Naive thymus-derived CD8-positive, alpha-beta T cell (primary cell): ENCODE data around the gene NPB. TPM values are rescaled to one million over a fixed set of nuclear protein-coding genes. Genes with fewer than 3 reads are reported as not detected.

Source experiments
- ATAC-seq, 2 donors: fragments of 150-1000 bp; cut with Tn5 transposase in 1 of 2; sonication (Bioruptor Pico), chemical (Tn5 transposase) in 1 of 2; 1 replicate in 1 of 2; 2 replicates in 1 of 2; pipeline ENCODE4 v1.10.0; 2021; ENCODE audit warnings: mild to moderate bottlenecking in 2 of 2, moderate library complexity in 2 of 2
- POLR2A ChIA-PET: fragments of 350-600 bp; sonication (Branson Sonifier 250); formaldehyde crosslinking; loops from one replicate; lab custom pipeline; 2021; ENCODE audit warnings: antibody characterized with exemption; lab: Charles Lee
- DNase-seq, 10 donors: peaks; one replicate each; pipeline versions ENCODE4 v3.0.0 to v3.0.0-alpha.2; 2020 to 2022
- H3K27ac Mint-ChIP-seq, 10 donors: one replicate each; pipeline ENCODE4 v1.8.0; 2020 to 2022; ENCODE audit warnings: mild to moderate bottlenecking in 10 of 10, mixed read lengths in 10 of 10, moderate library complexity in 4 of 10, inconsistent platforms in 1 of 10
- H3K27me3 Mint-ChIP-seq, 5 donors: one replicate each; pipeline ENCODE4 v1.8.0; 2021 to 2022; ENCODE audit warnings: mixed read lengths in 5 of 5
- H3K36me3 Mint-ChIP-seq, 3 donors: one replicate each; pipeline ENCODE4 v1.8.0; 2020 to 2022; ENCODE audit warnings: mixed read lengths in 3 of 3, mild to moderate bottlenecking in 2 of 3, inconsistent platforms in 1 of 3
- H3K4me1 Mint-ChIP-seq, 4 donors: one replicate each; pipeline ENCODE4 v1.8.0; 2021 to 2022; ENCODE audit warnings: mixed read lengths in 4 of 4
- H3K4me3 Mint-ChIP-seq, 10 donors: one replicate each; pipeline ENCODE4 v1.8.0; 2020 to 2022; ENCODE audit warnings: mild to moderate bottlenecking in 10 of 10, mixed read lengths in 10 of 10, moderate library complexity in 6 of 10, inconsistent platforms in 1 of 10
- H3K9me3 Mint-ChIP-seq, 9 donors: one replicate each; pipeline ENCODE4 v1.8.0; 2020 to 2022; ENCODE audit warnings: mixed read lengths in 9 of 9, mild to moderate bottlenecking in 3 of 9, inconsistent platforms in 1 of 9, moderate library complexity in 1 of 9
- polyA plus RNA-seq, 3 donors: library from polyadenylated mRNA; unstranded; fragments of 300-500 nt; fragmentation: Illumina TruSeq; gene quantifications; one replicate each; pipeline ENCODE4 v1.2.3, GENCODE V29; 2021
- total RNA-seq, 8 experiments: library from RNA in 2 of 8; stranded (reverse) in 2 of 8; gene quantifications; one replicate each; pipeline ENCODE4 v1.2.3 and lab custom pipeline; 2021 to 2026

Gene NPB
- total and polyA plus RNA-seq, 5 experiments from 2014 or later: 0.69 to 1.0 TPM; not detected in 3

GRCh38 chr17:81918832-81919545, 17.0 kb downstream of the NPB start:
- no peaks in the 10 kb centered on the region for H3K9me3 Mint-ChIP-seq
- peak overlapping the region in 9 of 10 donors; percentile 24 to 93 (median 88) for H3K4me3 Mint-ChIP-seq
- no peak for DNase-seq
- ATAC-seq: no peak
- H3K27ac Mint-ChIP-seq: peak overlapping the region in 8 of 10 donors; percentile 55 to 93 (median 84)
- H3K4me1 Mint-ChIP-seq: peaks cover 14 to 44% (median 29%) of the 10 kb centered on the region in 4 donors
- no peaks in the 10 kb centered on the region for H3K27me3 Mint-ChIP-seq
- POLR2A ChIA-PET: interaction anchor here (0.6 kb wide), 1 partner anchor 153 kb away, joined by 4 read pairs; no protein-coding TSS in a partner anchor
- H3K36me3 Mint-ChIP-seq: peaks cover 0 to 17% (median 0%) of the 10 kb centered on the region in 3 donors

DNA sequence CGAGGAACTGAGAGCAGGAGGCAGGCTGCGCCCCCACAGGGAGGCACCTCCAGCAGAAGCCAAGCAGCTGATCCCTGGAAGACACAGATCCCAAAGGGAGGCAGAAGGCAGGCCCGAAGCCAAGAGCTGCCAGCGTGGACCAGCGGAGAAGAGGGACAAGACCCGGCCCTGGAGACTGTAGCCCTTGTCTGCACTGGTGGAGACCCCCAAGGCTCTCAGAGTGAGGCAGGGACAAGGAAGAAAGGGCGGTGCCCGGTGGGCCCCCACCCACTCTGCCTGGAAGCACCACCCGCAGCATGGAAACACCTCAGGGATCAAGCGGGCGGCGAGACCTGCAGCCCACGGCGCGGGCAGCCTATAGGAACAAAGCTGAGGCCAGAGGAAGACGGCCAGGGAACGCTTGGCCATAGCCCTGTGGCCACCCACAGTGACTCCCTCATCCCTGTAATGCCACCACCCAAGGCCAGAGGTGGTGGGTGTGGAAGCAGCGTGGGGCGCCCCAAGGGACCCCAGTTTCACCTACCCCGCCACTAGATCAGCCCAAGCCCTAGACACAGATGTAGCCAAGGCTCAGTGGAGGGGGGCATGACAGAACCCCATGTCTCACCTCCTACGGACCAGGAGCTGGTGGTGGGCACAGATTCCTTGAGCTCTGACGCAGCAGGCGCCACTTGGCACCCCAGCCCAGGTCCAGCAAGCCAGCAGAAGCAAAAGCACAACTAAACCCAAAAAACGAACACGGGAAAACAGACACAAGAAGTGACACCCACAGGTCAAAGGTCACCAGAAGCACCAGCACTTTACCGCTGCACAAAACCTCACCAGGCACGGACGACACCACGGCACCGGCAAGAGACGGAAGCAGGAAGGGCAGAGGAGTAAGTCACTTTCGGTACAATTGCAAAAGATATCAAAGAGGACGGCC, 18.8 kb downstream of the NPB start:
- H3K9me3 Mint-ChIP-seq: no peaks in the 10 kb centered on the region
- DNase-seq (no peak), ATAC-seq (no peak)
- peaks cover 0 to 9% (median 0%) of the 10 kb centered on the region in 3 donors for H3K36me3 Mint-ChIP-seq
- POLR2A ChIA-PET: no interaction called here
- no peak overlapping the region for H3K27ac Mint-ChIP-seq
- peak overlapping the region in 1 of 10 donors; percentile 25 for H3K4me3 Mint-ChIP-seq
- no peaks in the 10 kb centered on the region for H3K27me3 Mint-ChIP-seq
- peaks cover 12 to 56% (median 30%) of the 10 kb centered on the region in 4 donors for H3K4me1 Mint-ChIP-seq

GRCh38 chr17:81921537-81921862, 19.5 kb downstream of the NPB start:
- Mint-ChIP-seq H3K27ac (no peak overlapping the region), H3K36me3 (peaks cover 0 to 7% (median 0%) of the 10 kb centered on the region in 3 donors), H3K9me3 (no peaks in the 10 kb centered on the region), H3K4me1 (peaks cover 16 to 56% (median 33%) of the 10 kb centered on the region in 4 donors), H3K27me3 (no peaks in the 10 kb centered on the region), H3K4me3 (no peak overlapping the region)
- DNase-seq (no peak), ATAC-seq (no peak)
- POLR2A ChIA-PET: no interaction called here

DNA sequence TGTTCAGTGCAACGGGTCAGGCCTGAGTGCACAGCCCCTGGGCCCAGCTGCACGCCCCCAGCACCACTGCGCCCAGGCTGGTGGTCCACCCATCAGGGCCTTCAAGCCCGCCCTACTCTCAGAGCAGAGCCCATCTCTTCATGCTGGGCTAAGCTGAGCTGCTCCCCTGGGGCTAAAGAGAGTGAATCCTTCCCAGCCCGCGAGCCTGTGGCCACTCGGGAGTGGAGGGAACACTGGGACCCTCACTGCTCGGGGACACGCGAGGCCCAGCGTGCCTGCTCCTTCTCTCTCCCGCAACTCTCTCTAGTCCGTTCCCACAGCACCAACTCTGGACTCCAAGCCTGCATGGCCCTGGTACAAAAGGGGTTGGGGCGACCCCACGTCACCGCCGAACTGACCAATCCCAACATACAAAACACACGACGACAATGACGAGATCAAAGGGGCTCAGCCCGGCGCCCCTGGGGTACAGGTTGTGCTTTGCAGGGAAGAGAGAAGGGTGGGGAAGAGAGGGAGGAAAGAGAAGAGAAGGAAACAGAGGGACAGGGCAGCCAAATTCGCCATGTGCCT, 20.0 kb downstream of the NPB start:
- H3K4me3 Mint-ChIP-seq: no peak overlapping the region
- peaks cover 0 to 3% (median 0%) of the 10 kb centered on the region in 3 donors for H3K36me3 Mint-ChIP-seq
- no peak overlapping the region for H3K27ac Mint-ChIP-seq
- no peak for DNase-seq
- no peaks in the 10 kb centered on the region for H3K27me3 Mint-ChIP-seq
- peaks cover 15 to 51% (median 30%) of the 10 kb centered on the region in 4 donors for H3K4me1 Mint-ChIP-seq
- POLR2A ChIA-PET: interaction anchor here (0.9 kb wide), 1 partner anchor 51 kb away, joined by 5 read pairs; the partner anchor contains the start of gene ARHGDIA
- no peaks in the 10 kb centered on the region for H3K9me3 Mint-ChIP-seq
- no peak for ATAC-seq

GRCh38 chr17:81922566-81923301, 20.7 kb downstream of the NPB start:
- H3K9me3 Mint-ChIP-seq: no peaks in the 10 kb centered on the region
- H3K4me3 Mint-ChIP-seq: no peak overlapping the region
- no peak for ATAC-seq
- peaks cover 12 to 48% (median 25%) of the 10 kb centered on the region in 4 donors for H3K4me1 Mint-ChIP-seq
- no peak for DNase-seq
- no peaks in the 10 kb centered on the region for H3K27me3 Mint-ChIP-seq
- peaks cover 0 to 2% (median 0%) of the 10 kb centered on the region in 3 donors for H3K36me3 Mint-ChIP-seq
- peak overlapping the region in 2 of 10 donors; percentile 5 to 31 for H3K27ac Mint-ChIP-seq
- POLR2A ChIA-PET: interaction anchor here (0.9 kb wide), 1 partner anchor 52 kb away, joined by 5 read pairs; the partner anchor contains the start of gene ARHGDIA

- POLR2A ChIA-PET: interaction anchor here (0.7 to 1.3 kb wide), 4 partner anchors 10 to 222 kb away, joined by 3 read pairs; no protein-coding TSS in a partner anchor
These were observed 21.5 kb downstream of the NPB start for GRCh38 chr17:81923302-81924260.

DNA sequence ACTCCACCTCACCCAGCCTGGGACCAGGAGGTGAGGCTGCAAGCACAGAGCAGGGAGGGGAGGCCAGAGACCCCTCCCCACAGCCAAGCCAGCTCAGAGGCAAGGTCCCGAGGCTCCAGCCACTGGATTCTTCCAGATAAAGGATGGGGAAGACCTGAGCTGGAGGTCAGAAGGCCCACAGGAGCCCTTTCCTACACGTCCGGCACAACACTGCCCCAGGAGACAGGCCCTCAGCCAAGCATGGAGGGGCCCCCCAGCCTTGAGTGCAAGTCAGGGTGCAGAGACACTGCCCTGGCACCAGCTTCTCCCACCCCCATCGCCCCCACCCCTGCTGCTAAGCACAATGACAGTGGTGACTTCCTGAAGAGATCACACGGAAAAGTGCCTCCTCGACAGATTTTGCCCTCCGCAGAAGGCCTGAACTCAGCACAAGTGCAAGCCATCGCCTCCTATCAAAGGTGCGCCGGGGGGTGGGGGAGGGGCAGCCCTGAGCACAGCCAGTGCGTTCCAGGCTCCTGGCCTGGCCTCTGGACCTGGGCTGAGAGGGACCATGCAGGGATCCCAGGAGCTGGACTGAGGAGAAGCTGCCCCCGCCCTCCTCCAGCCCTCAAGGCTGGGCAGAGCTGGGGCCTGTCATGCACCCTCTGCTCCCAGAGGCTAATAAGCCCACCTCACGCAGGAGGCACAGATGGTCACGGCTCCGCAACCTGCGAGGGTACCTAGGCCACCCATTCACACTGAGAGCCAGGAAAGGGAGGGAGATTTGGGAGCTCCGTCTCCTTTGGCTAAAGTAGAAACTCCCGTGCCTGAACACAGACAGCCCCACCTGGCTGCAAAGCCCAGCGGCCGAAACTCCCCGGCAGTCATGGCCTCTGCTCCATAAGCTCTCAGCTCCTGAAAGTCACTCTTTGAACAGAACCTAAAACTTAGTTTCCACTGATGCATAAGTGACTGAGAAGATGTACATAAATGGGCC, 22.8 kb downstream of the NPB start:
- ATAC-seq (no peak), DNase-seq (no peak)
- peaks cover 0 to 12% (median 2%) of the 10 kb centered on the region in 5 donors for H3K27me3 Mint-ChIP-seq
- H3K9me3 Mint-ChIP-seq: no peaks in the 10 kb centered on the region
- H3K36me3 Mint-ChIP-seq: peaks cover 0 to 2% (median 0%) of the 10 kb centered on the region in 3 donors
- H3K4me1 Mint-ChIP-seq: peaks cover 6 to 35% (median 15%) of the 10 kb centered on the region in 4 donors
- peak overlapping the region in 6 of 10 donors; percentile 19 to 84 (median 38) for H3K27ac Mint-ChIP-seq
- H3K4me3 Mint-ChIP-seq: peak overlapping the region; percentile 31 to 88 (median 78)
- POLR2A ChIA-PET: interaction anchor here (0.7 to 3.3 kb wide), 9 partner anchors 12 to 262 kb away, joined by 3 to 22 read pairs (median 4); partner anchors contain the start of genes ARHGDIA, NPB and PYCR1

More at GRCh38 chr17:81923302-81924260, 21.5 kb downstream of the NPB start:
- Mint-ChIP-seq H3K27ac (peak overlapping the region in 2 of 10 donors; percentile 31 to 52), H3K27me3 (peaks cover 0 to 2% (median 0%) of the 10 kb centered on the region in 5 donors), H3K4me3 (no peak overlapping the region), H3K9me3 (no peaks in the 10 kb centered on the region), H3K36me3 (peaks cover 0 to 2% (median 0%) of the 10 kb centered on the region in 3 donors), H3K4me1 (peaks cover 9 to 41% (median 20%) of the 10 kb centered on the region in 4 donors)
- ATAC-seq (no peak), DNase-seq (no peak)

GRCh38 chr17:81925860-81926450, 23.9 kb downstream of the NPB start:
- DNase-seq (no peak), ATAC-seq (no peak)
- H3K9me3 Mint-ChIP-seq: no peaks in the 10 kb centered on the region

DNA sequence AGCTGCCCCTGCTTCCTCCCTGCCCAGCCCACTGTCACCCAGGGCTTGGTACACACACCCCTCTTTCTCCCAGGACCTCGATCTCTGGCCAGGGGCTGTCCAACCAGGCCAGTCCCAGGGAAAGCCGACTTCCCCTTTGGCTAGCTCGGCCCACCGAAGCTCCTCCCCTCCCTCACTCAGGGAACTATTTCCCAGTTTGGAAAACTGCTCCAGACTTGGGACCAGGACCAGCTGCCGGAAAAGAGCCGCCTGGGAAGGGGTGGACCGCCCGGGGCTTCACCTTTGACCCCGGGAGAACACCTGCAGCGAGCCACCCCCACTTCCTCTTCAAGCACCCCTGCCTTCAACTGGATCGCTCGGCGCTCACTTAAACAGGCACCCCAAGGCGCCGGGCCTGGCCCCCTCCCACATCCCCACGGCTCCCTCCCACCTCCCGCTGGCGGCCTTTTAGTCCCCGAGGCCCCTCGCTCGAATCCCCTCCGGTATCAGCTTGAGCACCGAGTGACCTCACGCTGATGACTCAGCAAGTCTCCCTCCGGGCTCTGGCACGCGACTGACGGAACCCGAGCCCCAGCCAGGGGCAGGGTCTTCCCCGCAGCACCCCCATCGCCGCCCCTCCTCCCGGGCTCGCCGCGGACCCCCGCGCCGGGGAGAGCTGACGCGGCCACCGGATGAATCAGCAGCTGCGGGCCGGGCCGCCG, 24.6 kb downstream of the NPB start:
- Mint-ChIP-seq H3K27ac (peak overlapping the region; percentile 53 to 85 (median 83)), H3K27me3 (peaks cover 0 to 19% (median 5%) of the 10 kb centered on the region in 5 donors), H3K4me1 (peaks cover 6 to 30% (median 15%) of the 10 kb centered on the region in 4 donors), H3K4me3 (peak overlapping the region; percentile 75 to 88 (median 80)), H3K9me3 (no peaks in the 10 kb centered on the region), H3K36me3 (peaks cover 0 to 2% (median 0%) of the 10 kb centered on the region in 3 donors)
- DNase-seq: peak in 5 of 10 donors; percentile 31 to 75 (median 42)
- ATAC-seq: peak; percentile 20 to 29
- POLR2A ChIA-PET: interaction anchor here (0.8 to 3.3 kb wide), 13 partner anchors 9 to 303 kb away, joined by 3 to 22 read pairs (median 3); partner anchors contain the start of genes ARHGDIA and DCXR

More at GRCh38 chr17:81925860-81926450, 23.9 kb downstream of the NPB start:
- Mint-ChIP-seq H3K36me3 (peaks cover 0 to 2% (median 0%) of the 10 kb centered on the region in 3 donors), H3K27me3 (peaks cover 0 to 19% (median 4%) of the 10 kb centered on the region in 5 donors), H3K4me3 (peak overlapping the region; percentile 75 to 88 (median 80)), H3K4me1 (peaks cover 6 to 34% (median 15%) of the 10 kb centered on the region in 4 donors), H3K27ac (peak overlapping the region; percentile 53 to 85 (median 83))
- POLR2A ChIA-PET: interaction anchor here (0.7 to 3.3 kb wide), 10 partner anchors 10 to 263 kb away, joined by 3 to 22 read pairs (median 4); partner anchors contain the start of genes ARHGDIA, NPB and PYCR1
